MG63 (cell line): ENCODE results near the gene ATRNL1. TPM values are rescaled to one million over a fixed set of nuclear protein-coding genes. Genes with fewer than 3 reads are reported as not detected.
"Not testable (repeated sequence)": the region's sequence is repeated elsewhere in the genome, so short reads cannot be mapped to it uniquely, and the experiment has no call there.

ENCODE experiments used
- DNase-seq: peaks from one replicate; pipeline ENCODE4 v3.0.0-alpha.2; 2020
- H3K27me3 ChIP-seq: fragments of 250-450 bp; sonication (Bioruptor Pico); 2 replicates; pipeline ENCODE4 v1.5.1; 2020; ENCODE audit warnings: mild to moderate bottlenecking, moderate library complexity
- H3K36me3 ChIP-seq: fragments of 250-450 bp; sonication (Bioruptor Pico); 2 replicates; pipeline ENCODE4 v1.5.1; 2020; ENCODE audit warnings: mild to moderate bottlenecking, moderate library complexity
- H3K4me3 ChIP-seq: fragments of 250-450 bp; sonication (Bioruptor Pico); 2 replicates; pipeline ENCODE4 v1.5.1; 2020; ENCODE audit warnings: mild to moderate bottlenecking, moderate library complexity
- H3K9me3 ChIP-seq: fragments of 250-450 bp; sonication (Bioruptor Pico); 2 replicates; pipeline ENCODE4 v1.5.1; 2020; ENCODE audit warnings: mild to moderate bottlenecking, moderate library complexity
- total RNA-seq: library from RNA; depleted of rRNA; stranded (reverse); fragments of >200 nt; shearing (Covaris generic); gene quantifications from 2 replicates; pipeline ENCODE4 v1.2.3, GENCODE V29; 2014; ENCODE audit warnings: low replicate concordance

The ATRNL1 gene
- total RNA-seq, 1 experiment from 2014 or later, result 1.7 TPM

GRCh38 chr10:115706488-115707076 lies 613.4 kb downstream of the ATRNL1 start:
- Histone ChIP-seq H3K27me3 (no peaks in the 10 kb centered on the region), H3K9me3 (peaks cover under 1% of the 10 kb centered on the region; the same call in 1 of the 2 replicates), H3K4me3 (no peak overlapping the region), H3K36me3 (no peaks in the 10 kb centered on the region)
- DNase-seq, result no peak

DNA sequence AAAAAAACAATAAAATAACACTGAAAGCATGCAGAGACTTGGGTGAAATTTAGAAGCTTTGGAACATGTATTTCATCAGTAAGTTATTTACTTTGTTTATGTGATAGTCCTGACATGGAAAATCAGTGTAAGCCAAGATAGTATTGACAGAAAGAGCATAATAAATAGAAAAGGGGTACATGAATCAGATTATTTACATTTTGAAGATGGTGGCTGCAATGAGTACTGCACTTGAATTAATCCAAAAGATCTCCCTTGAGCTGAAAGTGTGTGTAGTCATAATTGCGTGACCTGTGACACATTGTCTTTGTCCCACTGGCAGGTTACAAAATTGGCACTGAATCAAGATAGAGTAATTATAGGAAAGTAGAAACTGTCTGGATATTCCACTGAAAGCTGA lies 617.0 kb downstream of the ATRNL1 start:
- Histone ChIP-seq H3K36me3 (no peaks in the 10 kb centered on the region), H3K4me3 (no peak overlapping the region), H3K27me3 (no peaks in the 10 kb centered on the region), H3K9me3 (no peaks in the 10 kb centered on the region)
- DNase-seq, result no peak

DNA sequence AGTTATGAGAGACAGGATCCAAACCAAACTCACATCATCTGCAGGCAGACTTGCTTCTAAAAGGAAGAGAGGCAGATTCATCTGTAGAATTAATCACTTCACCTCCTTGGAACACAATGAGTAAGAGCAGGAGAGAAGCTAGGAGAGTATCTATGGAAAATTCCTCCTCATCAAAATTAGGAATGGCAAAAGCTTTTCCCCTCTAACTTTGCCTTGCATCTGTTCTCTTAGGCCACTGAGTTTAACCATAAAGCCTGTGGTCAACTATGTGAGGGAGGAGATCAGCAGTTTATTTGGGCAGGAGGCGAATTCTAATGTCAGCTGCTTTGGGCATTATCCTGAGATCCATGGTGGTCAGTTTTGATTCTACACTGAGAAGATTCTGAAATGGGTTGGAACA lies 618.1 kb downstream of the ATRNL1 start:
- H3K9me3 ChIP-seq, result no peaks in the 10 kb centered on the region
- no peak for DNase-seq
- no peak overlapping the region for H3K4me3 ChIP-seq
- no peaks in the 10 kb centered on the region for H3K27me3 ChIP-seq
- H3K36me3 ChIP-seq, result no peaks in the 10 kb centered on the region

DNA sequence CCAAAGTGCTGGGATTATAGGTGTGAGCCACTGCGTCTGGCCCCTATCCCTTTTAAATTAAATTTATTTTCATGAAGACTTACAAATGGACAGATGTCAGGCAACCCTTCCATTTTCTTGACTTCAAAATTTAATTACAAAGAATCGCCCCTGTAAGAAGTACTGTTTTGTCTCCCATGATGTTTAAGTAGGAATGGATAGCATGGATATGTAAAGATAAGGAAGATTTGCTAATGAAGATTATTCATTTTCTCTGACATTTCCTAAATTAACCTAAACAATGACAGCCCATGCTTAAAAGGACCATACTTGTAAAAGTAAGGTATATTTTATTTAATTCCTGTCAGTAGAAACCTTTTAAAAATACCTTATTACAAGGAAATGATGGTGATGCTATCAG lies 627.0 kb downstream of the ATRNL1 start:
- Histone ChIP-seq H3K27me3 (no peaks in the 10 kb centered on the region), H3K4me3 (no peak overlapping the region), H3K9me3 (no peaks in the 10 kb centered on the region), H3K36me3 (no peaks in the 10 kb centered on the region)
- DNase-seq, result no peak

- no peak for DNase-seq
Measured at GRCh38 chr10:115727129-115727528, 634.0 kb downstream of the ATRNL1 start.

GRCh38 chr10:115744089-115744488 lies 650.9 kb downstream of the ATRNL1 start:
- no peak for DNase-seq
- H3K9me3 ChIP-seq, result no peaks in the 10 kb centered on the region
- H3K27me3 ChIP-seq, result no peaks in the 10 kb centered on the region
- no peaks in the 10 kb centered on the region for H3K36me3 ChIP-seq
- H3K4me3 ChIP-seq, result no peak overlapping the region

More at GRCh38 chr10:115727129-115727528, 634.0 kb downstream of the ATRNL1 start:
- Histone ChIP-seq H3K27me3 (no peaks in the 10 kb centered on the region), H3K9me3 (no peaks in the 10 kb centered on the region), H3K4me3 (no peak overlapping the region), H3K36me3 (no peaks in the 10 kb centered on the region)

DNA sequence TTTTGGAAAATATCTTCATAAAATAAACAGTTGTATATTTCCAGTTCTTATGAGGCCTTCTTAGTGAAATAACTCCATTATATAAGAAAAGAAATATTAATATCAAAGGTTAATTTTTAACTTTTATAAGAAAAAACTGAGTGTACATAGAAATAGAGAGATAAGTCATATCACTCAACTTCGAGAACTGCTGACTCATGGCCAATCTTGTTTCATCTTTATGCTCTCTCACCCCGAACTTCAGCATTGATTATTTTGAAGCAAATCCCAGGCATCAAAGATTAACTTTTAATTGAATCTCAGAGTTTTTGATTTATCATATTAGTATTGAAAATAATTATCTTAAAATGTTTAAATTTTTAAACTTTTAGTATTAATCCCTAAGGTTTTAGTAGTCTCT lies 652.8 kb downstream of the ATRNL1 start:
- H3K36me3 ChIP-seq, result no peaks in the 10 kb centered on the region
- H3K4me3 ChIP-seq, result no peak overlapping the region
- H3K27me3 ChIP-seq, result no peaks in the 10 kb centered on the region
- no peaks in the 10 kb centered on the region for H3K9me3 ChIP-seq
- DNase-seq, result no peak

DNA sequence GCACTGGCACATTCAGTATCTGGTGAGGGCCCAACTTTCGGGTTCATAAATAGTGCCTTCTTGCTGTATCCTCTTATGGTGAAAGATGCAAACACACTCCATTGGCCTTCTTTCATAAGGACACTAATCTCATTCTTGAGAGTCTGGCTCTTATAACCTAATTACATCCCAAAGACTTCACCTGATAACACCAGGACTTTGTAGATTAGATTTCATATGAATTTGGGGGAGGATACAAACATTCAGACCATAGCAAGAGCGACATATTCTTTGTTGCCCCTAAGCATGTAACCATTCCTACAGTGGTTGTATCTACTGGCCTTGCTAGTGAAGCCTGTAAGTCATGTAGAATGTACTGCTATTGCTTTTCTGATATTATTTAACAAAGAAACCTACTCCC lies 654.6 kb downstream of the ATRNL1 start:
- Histone ChIP-seq H3K4me3 (no peak overlapping the region), H3K9me3 (no peaks in the 10 kb centered on the region), H3K36me3 (no peaks in the 10 kb centered on the region), H3K27me3 (no peaks in the 10 kb centered on the region)
- no peak for DNase-seq

DNA sequence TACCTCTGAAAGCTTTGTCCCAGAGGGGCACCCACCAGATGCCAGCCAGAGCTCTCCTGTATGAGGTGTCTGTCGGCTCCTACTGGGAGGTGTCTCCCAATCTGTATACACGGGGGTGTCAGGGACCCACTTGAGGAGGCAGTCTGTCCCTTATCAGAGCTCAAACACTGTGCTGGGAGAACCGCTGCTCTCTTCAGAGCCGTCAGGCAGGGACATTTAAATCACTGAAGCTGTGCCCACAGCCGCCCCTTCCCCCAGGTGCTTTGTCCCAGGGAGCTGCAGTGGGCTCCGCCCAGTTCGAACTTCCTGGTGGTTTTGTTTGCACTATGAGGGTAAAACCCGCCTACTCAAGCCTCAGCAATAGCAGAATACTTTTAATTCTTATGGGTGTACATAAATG lies 665.3 kb downstream of the ATRNL1 start:
- not testable (repeated sequence) for H3K27me3 ChIP-seq, H3K36me3 ChIP-seq, DNase-seq, H3K4me3 ChIP-seq, H3K9me3 ChIP-seq

- H3K9me3 ChIP-seq, result no peaks in the 10 kb centered on the region
- H3K36me3 ChIP-seq, result no peaks in the 10 kb centered on the region
- H3K4me3 ChIP-seq, result no peak overlapping the region
- H3K27me3 ChIP-seq, result no peaks in the 10 kb centered on the region
- no peak for DNase-seq
Measured at GRCh38 chr10:115760131-115760530, 667.0 kb downstream of the ATRNL1 start.

DNA sequence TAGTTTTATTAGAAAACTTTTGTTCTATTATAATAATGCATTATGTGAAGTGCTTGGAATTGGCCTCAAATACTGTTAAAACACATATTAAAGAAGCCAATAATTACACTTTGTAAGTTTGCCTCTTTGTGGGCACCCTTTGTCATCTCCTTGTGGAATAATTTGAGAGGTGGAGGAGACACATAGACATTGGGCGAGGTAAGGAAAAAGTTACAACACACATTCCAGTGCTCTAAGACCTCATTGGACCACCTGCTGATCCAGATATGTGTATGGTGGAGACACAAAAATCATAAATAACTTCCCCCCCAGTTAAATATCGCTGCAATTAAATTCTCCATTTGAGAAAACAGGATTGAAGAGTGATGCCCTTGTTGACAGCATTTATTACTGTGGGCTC lies 668.0 kb downstream of the ATRNL1 start:
- H3K4me3 ChIP-seq, result no peak overlapping the region
- no peak for DNase-seq
- no peaks in the 10 kb centered on the region for H3K36me3 ChIP-seq
- no peaks in the 10 kb centered on the region for H3K27me3 ChIP-seq
- no peaks in the 10 kb centered on the region for H3K9me3 ChIP-seq

DNA sequence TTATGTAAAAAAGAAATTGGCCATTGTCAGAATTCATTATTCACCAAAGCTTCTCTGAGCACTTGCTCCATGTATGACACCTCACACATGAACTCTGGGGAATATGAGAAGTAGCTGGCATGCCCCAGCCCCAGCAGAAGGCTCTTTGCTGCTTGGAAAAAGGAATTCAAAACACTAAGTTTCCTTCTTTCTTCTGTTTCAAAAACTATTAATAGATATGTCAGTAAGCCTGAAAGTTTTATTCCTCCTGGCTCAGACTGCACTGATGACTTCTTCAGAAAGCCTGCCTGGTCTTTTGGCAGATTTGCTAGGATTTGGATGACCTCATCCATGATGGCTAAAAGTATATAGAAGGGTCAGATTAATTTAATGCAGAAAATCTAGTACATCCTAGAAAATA lies 668.9 kb downstream of the ATRNL1 start:
- Histone ChIP-seq H3K36me3 (no peaks in the 10 kb centered on the region), H3K4me3 (no peak overlapping the region), H3K9me3 (no peaks in the 10 kb centered on the region), H3K27me3 (no peaks in the 10 kb centered on the region)
- DNase-seq, result peak; percentile 63

- no peaks in the 10 kb centered on the region for H3K9me3 ChIP-seq
- no peak overlapping the region for H3K4me3 ChIP-seq
- no peaks in the 10 kb centered on the region for H3K27me3 ChIP-seq
- DNase-seq, result no peak
- H3K36me3 ChIP-seq, result no peaks in the 10 kb centered on the region
Measured at GRCh38 chr10:115771755-115772154, 678.6 kb downstream of the ATRNL1 start.

- DNase-seq, result peak; percentile 47
- Histone ChIP-seq H3K9me3 (no peaks in the 10 kb centered on the region), H3K4me3 (no peak overlapping the region), H3K36me3 (no peaks in the 10 kb centered on the region), H3K27me3 (no peaks in the 10 kb centered on the region)
Measured at GRCh38 chr10:115772606-115773005, 679.4 kb downstream of the ATRNL1 start.

GRCh38 chr10:115773832-115774231 lies 680.7 kb downstream of the ATRNL1 start:
- Histone ChIP-seq H3K36me3 (no peaks in the 10 kb centered on the region), H3K27me3 (no peaks in the 10 kb centered on the region), H3K9me3 (no peaks in the 10 kb centered on the region), H3K4me3 (no peak overlapping the region)
- no peak for DNase-seq

- DNase-seq, result no peak
- Histone ChIP-seq H3K4me3 (no peak overlapping the region), H3K36me3 (no peaks in the 10 kb centered on the region), H3K9me3 (no peaks in the 10 kb centered on the region), H3K27me3 (no peaks in the 10 kb centered on the region)
Measured at GRCh38 chr10:115774721-115775120, 681.6 kb downstream of the ATRNL1 start.

DNA sequence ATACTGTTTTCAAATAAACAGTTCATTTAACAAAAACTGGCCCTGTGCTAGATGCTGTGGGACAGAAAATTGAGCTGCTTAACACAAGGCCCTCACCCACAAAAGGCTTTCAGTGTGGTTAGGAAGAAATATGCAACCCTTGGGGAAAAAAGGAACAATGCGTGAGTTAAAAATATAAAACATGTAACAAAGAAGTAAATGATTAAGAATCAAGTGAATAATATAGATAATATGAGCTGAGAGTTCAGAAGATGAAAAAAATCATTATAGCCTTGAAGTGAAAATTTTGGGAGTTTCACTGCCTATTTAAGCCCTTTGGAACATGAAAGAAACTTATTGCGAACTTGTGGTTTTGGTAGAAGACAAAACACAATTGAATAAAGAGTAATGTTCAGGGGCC lies 684.5 kb downstream of the ATRNL1 start:
- no peaks in the 10 kb centered on the region for H3K9me3 ChIP-seq
- no peaks in the 10 kb centered on the region for H3K36me3 ChIP-seq
- DNase-seq, result no peak
- no peak overlapping the region for H3K4me3 ChIP-seq
- H3K27me3 ChIP-seq, result no peaks in the 10 kb centered on the region

- H3K9me3 ChIP-seq, result peaks cover 6% of the 10 kb centered on the region
- DNase-seq, result no peak
- no peaks in the 10 kb centered on the region for H3K27me3 ChIP-seq
- H3K4me3 ChIP-seq, result no peak overlapping the region
- no peaks in the 10 kb centered on the region for H3K36me3 ChIP-seq
Measured at GRCh38 chr10:115790220-115790619, 697.1 kb downstream of the ATRNL1 start.

DNA sequence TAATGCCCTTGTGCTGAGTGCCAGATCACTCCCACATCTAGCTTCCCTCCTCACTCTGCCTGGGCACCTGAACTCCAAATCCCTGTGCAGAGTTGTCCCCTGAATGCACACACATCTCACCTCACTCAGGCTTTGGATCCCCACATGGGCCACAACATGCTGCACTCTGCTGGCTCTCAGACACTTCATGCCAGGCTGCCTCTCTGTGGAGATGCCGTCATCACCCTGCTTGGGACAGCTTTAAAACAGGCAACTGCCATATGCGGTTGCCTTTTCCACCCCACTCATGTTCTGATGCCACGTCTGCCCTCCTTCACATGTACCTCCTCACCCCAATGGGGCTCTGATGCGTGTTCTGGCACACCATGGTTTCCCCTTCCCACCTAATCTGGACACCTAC lies 702.8 kb downstream of the ATRNL1 start:
- DNase-seq, result no peak
- Histone ChIP-seq H3K27me3 (no peaks in the 10 kb centered on the region), H3K4me3 (no peak overlapping the region), H3K9me3 (peaks cover 9% of the 10 kb centered on the region), H3K36me3 (no peaks in the 10 kb centered on the region)
